Iris pigment epithelial cell (primary cell): ENCODE measurements around the gene EIF3J.
"Not testable (repeated sequence)": the region's sequence is repeated elsewhere in the genome, so short reads cannot be mapped to it uniquely, and the experiment has no call there.

Source experiments
- DNase-seq: peaks from one replicate; pipeline ENCODE4 v3.0.0-alpha.2; 2011; ENCODE audit warnings: low read depth

Gene EIF3J, protein sequence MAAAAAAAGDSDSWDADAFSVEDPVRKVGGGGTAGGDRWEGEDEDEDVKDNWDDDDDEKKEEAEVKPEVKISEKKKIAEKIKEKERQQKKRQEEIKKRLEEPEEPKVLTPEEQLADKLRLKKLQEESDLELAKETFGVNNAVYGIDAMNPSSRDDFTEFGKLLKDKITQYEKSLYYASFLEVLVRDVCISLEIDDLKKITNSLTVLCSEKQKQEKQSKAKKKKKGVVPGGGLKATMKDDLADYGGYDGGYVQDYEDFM

DNA sequence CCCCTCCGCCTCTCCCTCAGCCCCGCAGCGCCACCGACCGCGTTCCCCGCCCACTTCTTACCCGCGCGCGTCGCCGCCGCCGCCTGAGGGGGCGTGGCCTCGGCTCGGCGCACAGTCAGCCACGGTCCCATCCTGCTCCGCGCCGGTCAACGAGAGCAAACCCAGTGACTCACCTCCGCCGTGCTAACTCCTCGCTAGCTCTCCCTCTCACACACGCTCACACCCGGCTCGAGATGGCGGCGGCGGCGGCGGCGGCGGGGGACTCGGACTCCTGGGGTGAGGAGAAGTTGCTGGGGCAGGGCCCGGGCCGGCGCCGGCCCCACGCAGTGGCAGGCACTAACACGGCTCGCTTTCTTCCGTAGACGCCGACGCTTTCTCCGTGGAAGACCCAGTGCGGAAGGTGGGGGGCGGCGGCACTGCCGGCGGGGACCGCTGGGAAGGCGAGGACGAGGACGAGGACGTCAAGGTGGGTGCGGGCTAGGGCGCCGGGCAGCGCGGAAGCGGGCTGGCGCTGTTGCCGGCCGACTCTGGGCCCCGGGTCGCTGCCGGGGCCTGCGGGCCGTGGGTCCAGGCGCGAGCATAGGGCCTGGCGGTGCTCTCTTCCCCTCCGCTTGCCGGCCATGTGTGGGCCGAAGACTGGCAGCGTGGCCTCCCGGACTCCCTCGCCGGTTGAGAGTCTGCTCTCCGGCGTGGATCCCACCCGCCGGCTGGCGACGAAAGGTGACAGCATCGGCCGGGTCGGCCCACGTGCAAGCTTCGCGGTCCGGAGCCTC lies at the start of gene EIF3J:
Gene EIF3J (plus strand): TSS at position 186 of the 773 bp plus-strand sequence. CDS start 48 bp downstream, at position 234.
- DNase-seq = peak; percentile 98

DNA sequence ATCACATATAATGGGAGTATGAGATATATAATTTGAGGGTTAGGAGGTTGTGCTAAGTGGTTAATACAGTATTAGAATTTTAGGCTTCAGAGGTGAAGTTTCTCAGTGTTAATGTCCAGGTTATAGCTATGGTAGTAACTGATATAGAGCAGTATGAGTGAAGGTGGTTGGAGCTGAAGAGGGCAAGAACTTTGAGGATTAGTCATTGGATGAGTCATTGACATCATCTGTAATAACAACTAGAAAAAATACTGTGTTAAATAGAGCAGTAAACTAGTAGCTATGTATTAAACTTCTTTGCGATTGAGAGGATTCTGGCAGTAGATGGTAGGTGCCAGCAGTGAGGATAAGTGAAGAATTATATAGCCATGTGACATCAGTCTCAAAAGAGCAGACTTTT lies 47.5 kb upstream of the EIF3J start:
- peak; percentile 89 for DNase-seq

DNA sequence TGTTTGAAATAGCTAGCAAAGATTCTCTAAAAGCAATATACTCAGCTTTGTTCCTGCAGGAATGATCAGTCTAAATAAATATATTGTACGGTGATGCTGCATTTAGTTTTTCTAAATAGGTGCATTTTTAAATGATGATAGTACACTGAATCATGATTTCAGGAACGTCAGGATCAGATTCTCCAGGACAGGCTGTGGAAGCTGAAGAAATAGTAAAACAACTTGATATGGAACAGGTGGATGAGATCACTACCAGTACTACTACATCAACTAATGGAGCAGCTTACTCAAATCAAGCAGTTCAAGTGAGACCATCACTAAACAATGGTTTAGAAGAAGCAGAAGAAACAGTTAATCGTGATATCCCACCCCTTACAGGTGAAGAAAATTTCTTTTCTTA lies 46.3 kb upstream of the EIF3J start:
- DNase-seq = peak; percentile 58

DNA sequence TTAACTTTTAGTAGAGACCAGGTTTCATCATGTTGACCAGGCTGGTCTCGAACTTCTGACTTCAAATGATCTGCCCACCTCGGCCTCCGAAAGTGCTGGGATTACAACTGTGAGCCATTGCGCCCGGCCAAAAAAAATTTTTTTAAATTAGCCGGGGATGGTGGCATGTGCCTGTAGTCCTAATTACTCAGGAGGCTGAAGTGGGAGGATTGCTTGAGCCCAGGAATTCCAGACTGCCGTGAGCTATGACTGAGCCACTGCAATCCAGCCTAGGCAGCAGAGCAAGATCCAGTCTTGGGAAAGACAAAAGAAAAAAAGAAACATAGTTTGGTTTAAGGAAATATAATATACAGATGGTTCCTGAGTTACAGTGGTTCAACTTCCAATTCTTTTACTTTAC lies 44.9 kb upstream of the EIF3J start:
- DNase-seq = no peak

DNA sequence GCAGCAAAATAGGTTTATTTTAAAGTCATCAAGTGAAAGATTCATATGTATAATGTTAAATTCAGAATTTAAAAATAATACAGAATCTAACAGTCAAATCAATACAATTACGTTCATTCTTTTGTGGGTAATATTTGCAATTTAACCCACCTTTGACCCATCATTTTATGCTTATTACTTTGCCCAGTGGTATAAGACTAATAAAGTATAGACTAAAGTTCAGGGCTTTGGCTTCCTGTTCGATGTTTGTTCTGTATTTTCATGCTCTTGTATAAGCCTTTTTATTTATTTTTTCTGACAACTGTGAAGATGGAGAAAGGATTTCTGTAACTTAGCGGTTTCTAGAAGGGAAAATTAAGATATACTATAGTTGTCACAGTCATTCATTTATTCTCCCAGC lies 44.3 kb upstream of the EIF3J start:
- no peak for DNase-seq

DNA sequence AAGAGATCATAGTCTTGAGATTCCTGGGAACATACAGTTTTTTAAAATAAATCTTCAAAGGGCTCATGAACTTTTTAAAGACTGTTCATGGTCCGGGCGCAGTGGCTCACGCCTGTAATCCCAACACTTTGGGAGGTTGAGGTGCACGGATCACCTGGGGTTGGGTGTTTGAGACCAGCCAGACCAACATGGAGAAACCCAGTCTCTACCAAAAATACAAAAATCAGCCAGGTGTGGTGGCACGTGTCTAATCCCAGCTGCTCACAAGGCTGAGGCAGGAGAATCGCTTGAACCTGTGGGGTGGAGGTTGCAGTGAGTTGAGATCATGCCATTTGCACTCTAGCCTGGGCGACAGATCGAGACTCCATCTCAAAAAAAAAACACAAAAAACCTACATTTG lies 41.4 kb upstream of the EIF3J start:
- no peak for DNase-seq

DNA sequence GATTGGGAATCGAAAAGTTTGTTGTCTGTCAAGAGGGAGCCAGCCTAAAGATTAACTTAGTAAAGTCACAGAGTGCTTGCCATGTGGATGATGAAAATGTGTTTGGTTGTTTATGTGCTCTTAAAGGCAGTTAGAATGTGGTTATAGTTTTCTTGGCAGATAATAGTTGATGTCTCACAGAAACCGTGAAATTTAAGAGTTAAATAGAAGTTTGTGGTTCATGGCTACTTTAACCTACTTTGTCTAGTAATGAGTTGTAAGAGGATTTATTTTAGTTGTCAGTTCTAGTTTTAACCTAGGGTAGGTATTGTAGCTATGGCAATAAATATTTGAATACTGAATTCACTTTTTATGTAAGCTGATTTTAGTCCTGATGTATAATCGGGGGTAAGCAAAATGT lies 36.4 kb upstream of the EIF3J start:
- no peak for DNase-seq

DNA sequence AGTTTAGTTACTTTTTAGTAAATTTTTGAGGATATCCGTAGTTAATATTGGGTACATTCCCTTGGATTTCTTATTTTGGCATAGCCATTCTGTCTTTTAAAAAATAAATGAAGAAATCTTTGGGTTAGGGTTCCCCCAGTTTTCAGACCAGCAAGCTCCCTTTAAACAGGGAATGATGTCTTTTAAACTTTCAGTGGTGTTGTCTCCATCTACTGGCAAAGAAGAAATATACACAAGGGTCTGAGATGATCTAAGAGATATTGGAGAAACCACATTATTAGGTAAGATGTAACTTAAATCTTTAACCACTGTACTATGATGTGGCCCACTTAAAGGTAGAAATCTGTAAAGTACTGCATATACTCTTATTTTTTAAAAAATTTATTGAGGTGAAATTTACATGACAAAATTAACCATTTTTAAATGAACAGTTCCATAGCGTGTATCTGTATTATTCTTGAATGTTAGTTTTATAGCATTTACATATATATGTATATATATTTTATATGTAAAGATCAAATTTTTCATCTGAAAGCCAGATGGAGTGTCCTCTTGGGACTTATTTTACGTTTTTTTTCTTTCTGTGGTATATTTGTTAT lies 35.1 kb upstream of the EIF3J start:
- DNase-seq = peak; percentile 65

DNA sequence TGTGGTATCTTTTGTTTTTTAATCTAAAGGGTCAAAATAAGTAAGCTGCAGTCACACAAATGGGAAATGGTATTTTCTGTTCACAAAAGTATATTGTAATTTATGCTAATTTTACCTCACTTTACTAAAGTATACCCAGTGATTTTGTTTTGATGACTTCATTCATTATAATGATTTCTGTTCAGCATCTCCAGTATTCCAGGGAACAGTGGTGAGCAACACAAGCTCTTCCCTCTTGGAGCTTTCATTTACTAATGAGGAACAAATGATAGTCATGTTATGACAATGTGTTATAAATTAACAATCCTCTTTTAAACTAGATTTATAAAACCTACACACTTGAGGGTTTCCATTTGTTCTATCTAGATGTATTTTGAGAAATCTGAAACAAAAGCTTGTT lies 20.5 kb upstream of the EIF3J start:
- DNase-seq = no peak

DNA sequence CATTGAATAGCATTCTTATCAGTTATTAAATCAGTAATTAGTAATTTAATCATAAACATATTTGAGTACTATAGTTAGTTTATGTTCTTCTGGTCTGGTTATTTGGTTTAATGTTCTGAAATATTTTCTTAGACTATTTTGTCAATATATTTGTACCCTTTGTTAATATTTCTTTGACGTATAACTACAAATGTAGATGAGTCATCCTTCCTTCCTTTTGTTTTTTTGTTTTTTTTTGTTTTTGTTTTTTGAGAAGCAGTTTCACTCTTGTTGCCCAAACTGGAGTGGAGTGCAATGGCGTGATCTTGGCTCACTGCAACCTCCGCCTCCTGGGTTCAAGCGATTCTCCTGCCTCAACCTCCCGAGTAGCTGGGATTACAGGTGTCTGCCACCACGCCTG lies 17.4 kb upstream of the EIF3J start:
- no peak for DNase-seq

DNA sequence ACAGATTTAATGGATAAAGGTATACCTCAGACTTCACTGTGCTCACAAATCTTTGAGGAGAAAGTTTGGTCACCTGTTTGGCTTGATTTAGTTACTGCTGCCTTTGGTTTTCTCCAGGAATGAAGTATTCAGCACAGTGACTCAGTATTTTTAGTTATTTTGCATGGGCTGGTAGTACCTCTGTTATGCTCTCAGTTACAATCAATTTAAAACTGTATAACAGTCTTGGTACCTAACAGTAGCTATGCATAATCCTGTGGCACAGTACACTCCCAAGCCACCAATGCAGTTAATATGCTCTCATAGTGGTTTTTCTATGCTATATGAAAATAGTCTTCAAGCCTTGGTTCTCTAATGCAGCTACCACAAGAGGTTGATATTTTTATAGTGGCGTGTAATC lies 11.9 kb upstream of the EIF3J start:
- no peak for DNase-seq

DNA sequence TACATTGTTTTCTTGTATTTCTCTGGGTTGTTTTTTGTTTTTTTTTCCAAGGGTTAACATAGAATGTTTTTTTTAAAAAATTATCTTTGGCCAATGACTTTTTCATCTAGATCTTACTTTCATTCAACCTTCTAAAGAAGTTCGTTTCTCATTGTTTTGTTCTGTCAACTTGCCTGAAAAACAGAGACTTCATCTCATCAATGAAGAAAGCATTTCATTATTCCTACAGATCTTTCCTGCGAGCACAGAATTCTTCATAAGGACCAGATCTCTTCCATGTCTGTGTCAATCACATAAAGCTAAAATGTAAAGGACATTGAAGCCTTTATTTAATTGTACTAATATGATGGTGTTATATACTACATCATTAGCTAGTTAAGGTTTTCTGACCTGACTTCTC lies 9.7 kb upstream of the EIF3J start:
- no peak for DNase-seq

DNA sequence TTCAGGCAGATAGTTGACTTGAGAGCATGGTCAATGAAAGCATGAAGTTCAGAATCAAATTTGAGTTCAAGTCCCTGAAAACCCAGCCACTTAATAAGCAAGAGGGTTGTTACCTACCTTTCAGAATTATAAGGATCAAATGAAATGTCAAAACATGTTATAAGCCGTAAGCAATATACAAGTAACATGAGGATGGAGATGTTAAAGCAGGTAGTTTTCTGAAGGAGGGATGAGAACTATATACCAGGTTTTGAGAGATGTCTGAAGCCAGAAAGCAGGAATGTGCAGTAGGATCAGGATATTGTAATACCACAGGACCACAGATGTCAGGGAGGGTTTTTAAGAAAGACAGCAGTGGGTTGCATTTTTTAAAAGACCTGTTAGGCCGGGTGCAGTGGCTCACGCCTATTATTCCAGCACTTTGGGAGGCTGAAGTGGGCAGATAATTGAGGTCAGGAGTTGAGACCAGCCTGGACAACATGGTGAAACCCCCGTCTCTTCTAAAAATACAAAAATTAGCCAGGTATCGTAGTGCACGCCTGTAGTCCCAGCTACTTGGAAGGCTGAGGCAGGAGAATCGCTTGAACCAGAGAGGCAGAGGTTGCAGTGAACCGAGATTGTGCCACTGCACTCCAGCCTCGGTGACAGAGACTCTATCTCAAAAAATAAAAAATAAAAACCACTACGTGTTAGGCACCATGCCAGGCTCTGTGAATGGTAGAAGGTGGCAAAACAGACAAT lies 6.9 kb upstream of the EIF3J start:
- DNase-seq = no peak

DNA sequence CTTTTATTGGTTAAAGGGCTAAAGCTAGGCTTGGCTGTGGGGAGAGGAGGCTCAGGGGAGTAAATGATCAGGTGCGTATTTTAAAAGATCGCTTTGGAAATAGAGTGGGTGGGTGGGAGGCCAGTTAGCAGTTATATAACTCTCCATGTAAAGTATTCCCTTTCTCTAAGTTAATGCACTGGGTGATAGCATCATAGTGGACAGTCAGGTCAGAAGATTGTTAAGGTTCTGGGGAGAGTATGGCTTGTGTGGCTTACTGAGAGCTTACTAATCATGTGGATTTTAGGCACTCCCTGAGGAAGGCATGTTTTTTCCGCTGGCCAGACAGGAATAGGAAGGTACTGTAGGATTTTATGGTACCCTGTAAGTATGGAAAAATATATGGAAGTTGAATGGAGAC lies 6.3 kb upstream of the EIF3J start:
- no peak for DNase-seq

DNA sequence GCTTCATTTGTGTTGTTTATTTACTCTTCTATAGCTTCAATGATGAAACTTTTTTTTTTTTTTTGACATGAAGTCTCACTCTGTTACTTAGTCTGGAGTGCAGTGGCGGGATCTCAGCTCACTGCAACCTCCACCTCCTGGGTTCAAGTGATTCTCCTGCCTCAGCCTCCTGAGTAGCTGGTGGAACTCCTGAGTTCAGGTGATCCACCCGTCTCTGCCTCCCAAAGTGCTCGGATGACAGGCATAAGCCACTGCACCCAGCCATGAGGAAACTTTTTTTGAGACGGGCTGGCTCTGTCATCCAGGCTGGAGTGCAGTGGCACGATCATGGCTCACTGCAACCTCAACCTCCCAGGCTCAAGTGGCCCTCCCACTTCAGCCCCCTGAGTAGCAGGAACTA lies 4.7 kb upstream of the EIF3J start:
- not testable (repeated sequence) for DNase-seq

DNA sequence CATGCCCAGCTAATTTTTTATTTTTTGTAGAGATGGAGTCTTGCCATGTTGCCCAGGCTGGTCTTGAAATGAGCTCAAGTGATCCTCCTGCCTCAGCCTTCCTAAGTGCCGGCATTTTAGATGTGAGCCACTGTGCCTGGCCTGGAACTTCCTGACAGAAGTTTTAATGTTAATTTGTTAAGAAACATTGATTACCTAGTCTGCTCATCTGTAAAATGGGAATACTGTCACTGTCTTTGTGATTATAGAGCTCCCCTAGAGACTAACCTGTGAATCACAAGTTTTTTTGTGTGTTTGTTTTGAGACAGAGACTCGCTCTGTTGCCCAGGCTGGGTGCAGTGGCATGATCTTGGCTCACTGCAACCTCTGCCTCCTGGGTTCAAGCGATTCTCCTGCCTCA lies 4.3 kb upstream of the EIF3J start:
- DNase-seq = no peak

DNA sequence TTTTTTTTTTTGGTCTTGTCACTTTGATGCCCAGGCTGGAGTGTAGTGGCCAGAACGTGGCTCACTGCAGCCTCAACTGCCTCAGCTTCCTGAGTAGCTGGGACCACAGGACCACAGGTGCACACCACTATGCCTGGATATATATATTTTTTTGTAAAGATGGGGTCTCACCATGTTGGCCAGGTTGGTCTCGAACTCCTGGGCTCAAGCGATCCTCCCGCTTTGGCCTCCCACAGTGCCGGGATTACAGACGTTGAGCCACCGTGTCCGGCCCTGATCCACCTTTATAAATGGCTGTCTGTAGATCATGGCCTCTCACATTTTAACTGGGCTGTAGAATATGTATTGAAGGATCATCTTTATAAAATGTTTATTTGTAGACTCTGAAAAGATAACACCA lies 1.9 kb upstream of the EIF3J start:
- DNase-seq = no peak

DNA sequence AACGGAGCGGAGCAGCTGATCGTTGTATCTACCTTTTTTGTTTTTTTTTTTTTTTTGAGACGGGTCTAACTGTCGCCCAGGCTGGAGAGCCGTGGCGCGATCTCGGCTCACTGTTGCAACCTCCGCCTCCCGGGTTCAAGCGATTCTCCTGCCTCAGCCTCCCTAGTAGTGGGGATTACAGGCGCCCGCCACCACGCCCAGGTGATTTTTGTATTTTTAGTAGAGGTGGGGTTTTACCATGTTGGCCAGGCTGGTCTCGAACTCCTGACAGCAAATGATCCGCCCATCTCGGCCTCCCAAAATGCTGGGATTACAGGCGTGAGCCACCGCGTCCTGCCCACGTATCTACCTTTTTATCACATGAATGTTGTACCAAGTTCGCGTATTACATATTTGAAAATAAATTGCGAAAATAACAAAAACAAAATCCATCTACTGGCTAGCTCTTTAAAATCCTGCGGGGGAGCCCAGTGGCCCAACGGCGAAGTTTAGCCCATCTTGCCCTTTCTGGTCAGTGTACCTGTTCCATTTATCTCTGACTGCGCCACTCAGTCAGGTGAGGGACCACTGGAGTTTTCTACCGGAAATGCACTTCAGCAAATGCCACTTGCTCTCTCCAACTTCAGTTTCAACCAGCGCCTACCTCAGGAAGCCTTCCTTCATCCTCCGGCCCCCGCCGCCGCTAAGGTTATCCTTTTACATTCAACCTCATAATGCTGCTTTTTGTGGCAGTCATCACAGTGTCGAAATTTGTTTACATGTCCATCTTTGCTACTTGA lies 1.2 kb upstream of the EIF3J start:
- no peak for DNase-seq

DNA sequence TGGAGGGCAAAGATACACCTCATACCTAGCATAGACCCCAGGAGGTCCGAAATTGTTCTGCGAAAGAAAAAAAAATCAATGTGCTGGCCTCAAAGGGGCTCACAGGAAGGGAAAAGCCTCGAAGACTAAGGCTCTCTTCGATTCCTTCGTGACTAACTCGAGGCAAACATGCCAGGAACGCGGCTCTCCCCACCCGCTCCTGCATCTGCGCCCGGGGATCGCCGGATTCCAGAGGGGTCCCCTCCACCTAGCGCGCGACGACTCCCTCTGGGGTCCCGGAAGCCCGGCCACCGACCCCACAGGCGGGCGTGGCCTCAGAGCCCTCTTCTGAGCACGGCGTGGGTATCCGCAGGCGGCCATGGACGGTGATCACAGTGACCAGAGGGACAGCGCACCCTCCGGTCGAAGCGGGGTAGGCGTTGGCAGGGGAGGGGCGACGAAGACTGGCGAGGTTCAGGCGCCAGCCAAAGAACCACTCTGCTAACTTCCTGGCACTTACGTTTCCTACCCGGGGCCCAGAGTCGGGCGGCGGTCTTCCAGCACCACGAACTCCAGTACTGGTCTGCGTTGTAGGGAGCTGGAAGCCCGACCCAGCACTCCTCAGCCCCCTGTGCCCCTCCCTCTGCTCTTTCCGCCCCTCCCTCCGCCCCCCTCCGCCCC lies 515 bp upstream of the EIF3J start:
- DNase-seq = peak; percentile 73

DNA sequence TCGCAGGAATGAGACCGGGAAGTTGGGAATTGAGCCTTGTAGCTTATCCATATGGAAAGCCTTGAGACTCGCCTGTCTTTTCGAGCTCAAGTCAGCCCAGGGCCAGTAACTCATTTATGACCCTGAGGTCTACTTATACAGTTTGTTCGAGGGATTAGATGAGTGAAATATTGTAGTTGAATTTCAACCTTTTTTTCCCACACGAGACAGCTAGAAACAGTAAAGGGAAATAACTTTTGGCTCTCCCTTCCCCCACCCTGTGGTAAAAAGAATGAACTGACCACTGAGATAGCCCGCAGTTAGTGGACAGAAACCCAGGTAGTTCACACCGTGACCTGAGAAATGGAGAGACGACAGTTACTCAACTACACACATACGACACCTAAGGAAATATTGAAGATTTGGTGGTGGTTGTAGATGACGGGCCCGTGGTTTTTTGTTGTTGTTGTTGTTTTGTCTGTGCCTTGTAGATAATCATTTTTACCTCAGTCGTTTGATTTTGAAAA lies 841 bp downstream of the EIF3J start:
- DNase-seq = peak; percentile 16

DNA sequence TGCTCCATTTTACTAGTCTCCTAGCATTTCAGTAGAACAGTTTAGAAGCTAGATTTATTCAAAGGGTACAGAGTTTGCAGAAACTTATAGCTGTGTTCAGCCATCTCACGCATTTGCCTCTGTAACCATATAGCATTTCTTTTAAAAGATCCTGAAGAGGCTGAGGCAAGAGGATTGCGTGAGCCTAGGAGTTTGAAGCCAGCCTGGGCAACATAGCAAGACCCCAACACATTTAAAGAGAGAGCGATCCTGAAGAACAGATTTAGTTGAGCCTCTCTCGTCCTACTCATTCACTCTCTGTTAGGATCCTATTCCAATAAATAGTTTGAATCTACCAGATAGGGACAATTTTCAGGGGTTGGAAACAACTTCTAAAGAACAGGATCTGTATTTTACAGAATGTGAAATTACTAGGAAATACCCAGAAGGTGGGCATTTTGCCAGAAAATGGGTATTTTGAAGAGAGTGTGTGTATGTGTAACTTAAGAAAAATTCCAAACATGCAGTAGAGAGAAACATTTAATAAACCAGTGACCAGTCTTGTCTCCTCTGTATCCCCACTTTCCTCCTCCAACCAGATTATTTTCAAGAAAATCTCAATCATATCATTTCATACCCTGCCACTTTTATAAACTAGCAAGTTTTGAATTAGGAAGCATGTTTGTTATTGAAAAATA lies 4.5 kb downstream of the EIF3J start:
- DNase-seq = peak; percentile 92
